ENCODE measurements around the gene FKBP8.

DNA sequence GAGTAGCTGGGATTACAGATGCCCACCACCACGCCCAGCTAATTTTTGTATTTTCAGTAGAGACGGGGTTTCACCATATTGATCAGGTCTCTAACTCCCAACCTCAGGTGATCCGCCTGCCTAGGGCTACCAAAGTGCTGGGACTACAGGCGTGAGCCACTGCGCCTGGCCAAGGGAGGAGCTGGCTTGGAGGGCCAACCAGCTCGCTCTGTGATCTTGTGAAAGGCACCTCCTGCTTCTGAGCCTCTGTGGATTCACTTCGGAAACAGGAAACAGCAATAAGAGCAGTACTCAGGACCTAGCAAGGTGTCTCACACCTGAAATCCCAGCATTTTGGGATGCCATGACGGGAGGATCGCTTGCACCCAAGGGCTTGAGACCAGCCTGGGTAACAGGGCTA is 19.5 kb downstream of the FKBP8 start:
- TF ChIP-seq, protein P1, sequence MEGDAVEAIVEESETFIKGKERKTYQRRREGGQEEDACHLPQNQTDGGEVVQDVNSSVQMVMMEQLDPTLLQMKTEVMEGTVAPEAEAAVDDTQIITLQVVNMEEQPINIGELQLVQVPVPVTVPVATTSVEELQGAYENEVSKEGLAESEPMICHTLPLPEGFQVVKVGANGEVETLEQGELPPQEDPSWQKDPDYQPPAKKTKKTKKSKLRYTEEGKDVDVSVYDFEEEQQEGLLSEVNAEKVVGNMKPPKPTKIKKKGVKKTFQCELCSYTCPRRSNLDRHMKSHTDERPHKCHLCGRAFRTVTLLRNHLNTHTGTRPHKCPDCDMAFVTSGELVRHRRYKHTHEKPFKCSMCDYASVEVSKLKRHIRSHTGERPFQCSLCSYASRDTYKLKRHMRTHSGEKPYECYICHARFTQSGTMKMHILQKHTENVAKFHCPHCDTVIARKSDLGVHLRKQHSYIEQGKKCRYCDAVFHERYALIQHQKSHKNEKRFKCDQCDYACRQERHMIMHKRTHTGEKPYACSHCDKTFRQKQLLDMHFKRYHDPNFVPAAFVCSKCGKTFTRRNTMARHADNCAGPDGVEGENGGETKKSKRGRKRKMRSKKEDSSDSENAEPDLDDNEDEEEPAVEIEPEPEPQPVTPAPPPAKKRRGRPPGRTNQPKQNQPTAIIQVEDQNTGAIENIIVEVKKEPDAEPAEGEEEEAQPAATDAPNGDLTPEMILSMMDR (IDR thresholded peaks at IDR 0.05) = no peak
- no peak for TF ChIP-seq POLR2AphosphoS5 (IDR thresholded peaks at IDR 0.05)
